KG1 (cell line): ENCODE results near the gene LRFN3.
"Not testable (repeated sequence)": the region's sequence is repeated elsewhere in the genome, so short reads cannot be mapped to it uniquely, and the experiment has no call there.

Source experiments
- DNase-seq: peaks from one replicate; lab custom pipeline; 2025; lab: John Stamatoyannopoulos, UW

The LRFN3 gene

DNA sequence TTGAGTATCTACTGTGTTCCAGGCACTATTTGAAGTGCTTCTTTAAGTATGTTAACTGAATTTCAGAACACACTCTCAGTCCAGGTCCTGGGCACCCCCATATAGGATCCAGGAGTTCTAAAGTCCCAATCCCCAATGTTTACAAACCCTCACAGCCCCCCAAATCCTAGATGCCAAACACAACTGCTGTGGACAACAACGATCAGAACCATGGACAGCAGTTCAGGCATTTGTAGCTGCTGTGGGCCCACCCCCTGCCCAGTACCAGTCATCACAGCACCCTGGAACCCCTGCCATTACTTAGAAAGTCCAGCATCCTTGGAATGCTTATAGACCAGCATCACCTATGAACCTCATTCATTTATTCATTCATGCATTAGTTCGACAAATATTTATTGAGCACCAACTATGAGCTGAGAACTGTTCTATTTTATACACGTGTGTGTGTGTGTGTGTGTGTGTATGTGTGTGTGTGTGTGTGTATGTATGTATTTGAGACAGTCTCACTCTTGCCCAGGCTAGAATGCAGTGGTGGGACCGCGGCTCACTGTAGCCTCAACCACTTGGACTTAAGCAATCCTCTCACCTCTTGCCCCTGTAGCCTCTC lies 39.5 kb downstream of the LRFN3 start:
- DNase-seq = no peak

DNA sequence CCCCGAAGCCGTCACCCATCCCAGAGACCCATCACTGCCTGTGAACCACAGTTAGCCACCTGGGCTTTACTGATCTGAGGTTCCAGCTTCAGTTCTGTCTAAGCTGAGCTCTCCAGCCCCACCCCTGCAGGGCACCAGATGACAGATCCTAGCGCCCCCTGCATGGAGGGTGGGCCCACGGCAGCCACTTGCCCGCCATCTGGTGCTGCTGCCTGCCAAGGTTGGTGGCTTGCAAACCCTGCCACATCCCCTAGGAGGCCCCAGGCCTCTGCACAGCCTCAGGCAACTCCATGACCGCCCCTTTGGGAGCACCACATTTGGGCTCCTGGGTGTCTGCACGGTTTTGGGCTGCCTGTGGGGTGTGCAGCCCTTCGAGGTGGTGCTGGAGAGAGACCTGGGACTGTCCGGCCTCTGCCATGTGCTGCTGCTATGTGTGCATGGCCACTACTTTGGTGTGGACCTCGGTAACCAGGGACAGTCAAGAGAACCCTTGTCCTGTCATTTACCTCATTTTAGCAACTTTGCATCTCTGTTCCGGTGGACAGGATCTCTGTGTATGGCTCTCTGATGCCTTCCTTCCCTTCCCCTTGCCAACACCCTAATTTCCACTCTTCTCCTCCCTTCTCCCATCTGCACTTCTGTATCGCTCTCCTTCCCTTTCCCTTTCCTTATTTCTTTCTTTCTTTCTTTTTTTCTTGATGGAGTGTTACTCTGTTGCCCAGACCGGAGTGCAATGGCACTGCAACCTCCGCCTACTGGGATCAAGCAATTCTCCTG lies 41.5 kb downstream of the LRFN3 start:
- DNase-seq = no peak

DNA sequence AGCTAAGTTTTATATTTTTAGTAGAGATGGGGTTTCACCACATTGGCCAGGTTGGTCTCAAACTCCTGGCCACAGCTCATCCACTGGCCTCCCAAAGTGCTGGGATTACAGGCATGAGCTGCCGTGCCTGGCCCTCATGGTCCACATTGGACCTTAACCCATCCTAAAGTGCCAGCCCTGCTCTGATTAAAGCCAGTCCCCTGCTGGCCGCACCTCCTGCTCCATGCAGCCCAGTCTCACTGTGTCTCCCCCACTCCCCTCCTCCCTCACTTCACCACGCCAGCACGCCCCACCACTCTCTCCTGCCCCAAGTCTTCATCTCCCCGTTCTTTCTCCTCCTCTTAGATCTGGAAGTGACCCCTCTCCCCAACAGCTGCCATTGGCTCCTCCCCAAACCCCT lies 42.1 kb downstream of the LRFN3 start:
- no peak for DNase-seq

DNA sequence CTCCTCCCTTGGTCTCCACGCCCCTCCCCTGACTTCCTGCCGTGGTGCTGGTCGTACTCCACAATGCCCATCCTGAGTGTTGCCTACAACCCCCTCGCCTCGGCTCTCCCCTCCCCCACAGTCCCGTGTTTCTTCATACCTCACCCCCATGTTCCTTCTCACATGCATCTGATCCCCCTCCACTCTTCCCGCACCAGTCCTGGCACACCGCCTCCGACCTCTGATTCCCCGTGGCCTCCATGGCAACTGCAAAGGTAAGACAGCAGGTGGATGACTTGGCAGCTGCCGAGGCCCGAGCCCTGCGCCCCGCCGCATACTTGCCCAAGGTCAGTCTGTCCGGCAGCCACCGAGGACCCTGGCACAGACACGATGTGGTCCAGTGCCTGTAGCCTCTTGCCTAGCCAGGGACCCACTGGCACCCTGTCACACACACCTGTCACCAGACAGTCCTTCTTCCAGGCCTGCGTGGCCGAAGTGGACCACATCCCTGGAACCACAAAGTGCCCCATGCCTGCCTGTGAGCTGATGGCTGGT lies 42.7 kb downstream of the LRFN3 start:
- DNase-seq = no peak

DNA sequence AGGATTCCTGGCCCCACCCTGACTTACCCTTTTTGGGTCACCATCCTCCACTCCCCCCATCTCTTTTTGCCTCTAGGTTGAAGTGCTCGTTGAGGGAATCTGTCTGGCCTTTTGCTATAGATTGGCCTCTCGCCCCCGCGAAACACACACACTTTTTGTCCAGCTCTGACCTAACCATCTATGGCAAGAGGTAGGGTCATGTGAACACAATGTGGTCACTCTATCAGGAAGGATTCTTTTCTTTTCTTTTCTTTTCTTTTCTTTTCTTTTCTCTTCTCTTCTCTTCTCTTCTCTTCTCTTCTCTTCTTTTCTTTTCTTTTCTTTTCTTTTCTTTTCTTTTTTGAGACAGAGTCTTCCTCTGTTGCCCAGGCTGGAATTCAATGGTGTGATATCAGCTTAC lies 44.8 kb downstream of the LRFN3 start:
- DNase-seq = not testable (repeated sequence)

DNA sequence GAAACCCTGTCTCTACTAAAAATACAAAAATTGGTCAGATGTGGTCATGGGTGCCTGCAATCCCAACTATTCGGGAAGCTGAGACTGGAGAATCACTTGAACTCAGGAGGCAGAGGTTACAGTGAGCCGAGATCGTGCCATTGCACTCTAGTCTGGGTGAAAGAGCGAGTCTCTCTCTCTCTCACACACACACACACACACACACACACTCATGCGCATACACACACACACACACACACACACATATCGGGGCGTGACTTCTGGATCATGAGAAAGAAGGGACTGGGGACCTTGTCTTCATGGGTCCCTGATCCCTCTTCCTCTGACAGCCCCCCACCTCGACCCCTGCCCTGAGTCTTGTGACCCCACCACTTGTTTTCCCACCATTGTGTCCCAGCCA lies 47.0 kb downstream of the LRFN3 start:
- DNase-seq = no peak

DNA sequence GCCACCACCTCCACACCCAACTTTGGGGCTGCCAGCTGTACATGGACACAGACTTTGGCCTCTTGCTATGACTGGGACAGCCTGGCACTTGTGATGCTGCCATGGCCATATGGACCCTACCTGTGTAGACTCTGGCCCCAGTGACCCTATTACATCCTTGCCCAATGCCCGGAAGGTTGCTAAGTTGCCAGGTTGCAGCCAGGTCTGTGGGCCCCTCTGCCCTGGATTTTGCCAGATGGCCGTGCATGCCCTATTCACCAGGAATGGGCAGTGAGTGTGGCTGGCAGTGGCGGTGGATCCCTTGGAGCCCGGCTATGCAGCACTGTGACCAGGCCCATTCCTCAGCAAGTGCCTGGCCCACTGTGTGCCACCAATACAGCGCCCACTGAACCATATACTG lies 49.9 kb downstream of the LRFN3 start:
- no peak for DNase-seq

DNA sequence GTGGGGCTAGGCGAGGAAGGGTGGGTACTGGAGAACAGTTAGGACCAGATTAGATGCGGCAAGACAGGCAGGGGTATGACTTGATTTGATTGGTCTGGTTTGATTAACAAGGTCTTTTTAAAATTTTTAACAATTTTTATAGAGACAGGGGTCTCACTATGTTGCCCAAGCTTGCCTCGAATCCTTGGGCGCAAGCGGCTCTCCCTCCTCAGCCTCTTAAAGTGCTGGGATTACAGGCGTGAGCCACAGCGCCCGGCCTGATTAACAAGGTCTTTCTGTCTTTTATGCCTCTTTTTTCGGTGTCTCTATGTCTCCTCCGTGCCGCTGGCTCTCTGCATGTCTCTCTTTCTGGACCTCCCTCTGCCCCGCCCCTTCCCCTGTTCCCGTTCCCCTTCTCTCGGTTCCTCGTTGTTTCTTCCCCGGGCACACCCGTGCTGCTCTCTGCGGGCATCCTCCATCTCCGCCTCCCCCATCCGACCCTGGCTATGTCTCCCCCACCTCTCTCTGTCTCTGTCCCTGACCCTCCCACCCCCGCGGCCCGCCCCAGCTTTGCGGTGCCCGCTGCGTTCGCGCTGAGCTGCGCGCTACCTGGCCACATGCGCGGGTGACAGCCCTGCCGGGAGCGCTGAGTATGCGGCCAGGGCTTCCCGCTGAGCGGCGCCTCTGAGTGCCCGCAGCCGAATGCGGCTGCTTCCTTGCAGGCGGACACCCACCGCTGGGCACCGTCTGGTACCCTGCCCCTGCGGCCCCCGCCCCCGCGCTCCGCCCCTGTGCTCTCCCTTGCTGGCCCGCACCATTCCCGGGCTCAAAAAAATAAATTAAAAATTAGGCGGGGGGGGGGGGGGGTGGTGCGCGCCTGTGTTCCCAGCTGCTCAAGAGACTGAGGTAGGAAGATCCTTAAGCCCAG lies 50.7 kb downstream of the LRFN3 start:
- DNase-seq = no peak

DNA sequence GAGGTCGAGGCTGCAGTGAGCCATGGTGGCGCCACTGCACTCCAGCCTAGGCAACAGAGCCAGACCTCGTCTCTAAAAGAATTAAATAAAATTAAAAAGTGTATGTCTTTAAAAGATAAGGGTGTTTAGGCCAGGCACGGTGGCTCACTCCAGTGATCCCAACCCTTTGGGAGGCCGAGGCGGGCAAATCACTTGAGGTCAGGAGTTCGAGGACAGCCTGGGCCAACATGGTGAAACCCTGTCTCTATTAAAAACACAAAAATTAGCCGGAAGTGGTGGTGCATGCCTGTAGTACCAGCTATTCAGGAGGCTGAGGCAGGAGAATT lies 51.4 kb downstream of the LRFN3 start:
- DNase-seq = no peak

DNA sequence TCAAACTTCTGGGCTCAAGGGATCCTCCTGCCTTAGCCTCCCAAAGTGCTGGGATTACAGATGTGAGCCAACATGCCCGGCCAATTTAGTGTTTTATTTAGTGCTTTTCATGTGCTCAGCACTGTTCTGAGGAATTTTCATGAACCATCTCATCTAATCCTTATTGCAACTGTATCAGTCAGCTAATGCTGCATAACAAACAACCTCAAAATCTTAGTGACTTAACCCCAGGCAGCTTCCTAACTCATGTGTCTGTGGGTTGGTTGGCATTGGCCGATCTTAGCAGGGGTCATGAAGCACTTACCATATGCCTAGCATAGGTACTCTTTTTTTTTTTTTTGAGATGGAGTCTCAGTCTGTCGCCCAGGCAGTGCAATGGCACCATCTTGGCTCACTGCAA lies 52.6 kb downstream of the LRFN3 start:
- no peak for DNase-seq

DNA sequence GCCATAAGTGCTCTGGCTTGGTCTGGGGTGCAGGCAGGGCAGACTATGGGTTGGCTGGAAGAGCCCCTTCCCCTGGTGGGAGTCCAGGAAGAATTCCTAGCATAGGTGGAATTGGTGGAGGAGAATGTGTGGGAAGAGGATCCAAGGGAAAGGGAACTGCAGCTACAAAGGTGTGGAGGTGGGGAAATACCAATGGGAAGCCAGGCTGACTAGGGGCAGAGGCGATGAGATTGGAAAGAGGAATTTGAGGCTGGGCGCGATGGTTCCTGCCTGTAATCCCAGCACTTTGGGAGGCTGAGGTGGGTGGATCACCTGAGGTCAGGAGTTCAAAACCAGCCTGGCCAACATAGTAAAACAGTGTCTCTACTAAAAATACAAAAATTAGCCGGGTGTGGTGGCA lies 54.0 kb downstream of the LRFN3 start:
- DNase-seq = no peak

DNA sequence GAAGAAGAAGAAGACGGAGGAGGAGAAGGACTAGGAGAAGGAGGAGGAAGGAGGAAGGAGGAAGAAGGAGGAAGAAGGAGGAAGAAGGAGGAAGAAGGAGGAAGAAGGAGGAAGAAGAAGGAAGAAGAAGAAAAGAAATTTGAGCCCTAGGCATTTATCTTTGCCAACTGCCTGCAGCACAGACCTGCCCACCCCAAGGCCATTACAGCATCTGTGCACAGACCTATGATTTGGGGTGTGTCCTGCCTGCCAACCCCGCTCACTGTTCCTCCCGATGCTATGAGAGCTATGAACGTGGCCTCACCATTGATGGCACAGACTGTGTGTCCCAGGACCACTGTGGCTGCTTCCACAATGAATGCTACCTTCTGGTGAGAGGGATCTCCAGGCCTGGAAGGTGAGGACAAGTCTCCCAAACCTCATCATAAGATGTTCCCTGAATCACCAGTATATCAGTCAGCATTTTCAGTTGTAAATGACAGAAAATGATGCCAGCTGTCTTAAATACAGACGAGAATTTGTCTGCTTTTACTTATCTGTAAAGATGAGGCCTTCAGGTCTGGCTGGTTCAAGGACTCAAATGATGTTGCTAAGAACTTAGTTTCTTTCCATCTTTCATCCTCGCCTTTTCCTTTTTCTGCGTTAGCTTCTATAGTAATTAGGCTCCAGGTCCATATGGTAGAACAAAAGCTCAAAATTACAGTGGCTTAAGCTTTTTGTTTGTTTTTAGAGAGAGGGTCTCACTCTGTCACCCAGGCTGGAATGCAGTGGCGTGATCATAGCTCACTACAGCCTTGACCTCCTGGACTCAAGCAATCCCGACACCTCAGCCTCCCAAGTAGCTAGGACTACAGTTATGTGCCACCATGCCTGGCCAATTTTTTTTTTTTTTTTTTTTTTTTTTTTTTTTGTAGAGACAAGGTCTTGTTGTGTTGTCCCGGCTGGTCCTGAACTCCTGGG lies 54.9 kb downstream of the LRFN3 start:
- no peak for DNase-seq

DNA sequence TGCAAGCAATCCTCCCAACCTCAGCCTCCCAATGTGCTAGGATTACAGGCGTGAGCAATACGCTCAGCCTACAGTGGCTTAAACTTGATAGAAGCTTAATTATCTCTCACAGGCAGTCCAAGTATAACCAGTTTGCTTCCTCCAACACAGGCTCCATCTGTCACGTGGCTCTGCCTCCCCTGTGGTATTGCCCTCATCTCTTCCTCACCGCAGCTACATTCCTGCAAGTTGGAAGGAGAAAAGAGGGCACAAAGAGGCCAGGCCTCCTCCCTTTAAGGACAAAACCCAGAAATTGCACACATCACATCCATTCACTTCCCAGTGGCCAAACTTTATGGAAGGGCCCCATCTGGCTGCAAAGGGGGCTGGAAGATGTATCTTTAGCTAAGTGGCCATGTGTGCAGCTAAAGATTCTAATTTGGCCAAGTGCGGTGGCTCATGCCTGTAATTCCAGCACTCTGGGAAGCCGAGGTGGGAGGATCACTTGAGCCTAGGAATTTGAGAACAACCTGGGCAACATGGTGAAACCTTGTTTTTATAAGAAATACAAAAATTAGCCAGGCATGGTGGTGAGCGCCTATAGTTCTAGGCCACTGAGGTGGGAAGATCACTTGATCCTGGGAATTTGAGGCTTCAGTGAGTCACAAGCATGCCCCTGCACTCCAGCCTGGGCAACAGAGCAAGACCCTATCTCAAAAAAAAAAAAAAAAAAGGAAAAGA lies 55.7 kb downstream of the LRFN3 start:
- DNase-seq = no peak

DNA sequence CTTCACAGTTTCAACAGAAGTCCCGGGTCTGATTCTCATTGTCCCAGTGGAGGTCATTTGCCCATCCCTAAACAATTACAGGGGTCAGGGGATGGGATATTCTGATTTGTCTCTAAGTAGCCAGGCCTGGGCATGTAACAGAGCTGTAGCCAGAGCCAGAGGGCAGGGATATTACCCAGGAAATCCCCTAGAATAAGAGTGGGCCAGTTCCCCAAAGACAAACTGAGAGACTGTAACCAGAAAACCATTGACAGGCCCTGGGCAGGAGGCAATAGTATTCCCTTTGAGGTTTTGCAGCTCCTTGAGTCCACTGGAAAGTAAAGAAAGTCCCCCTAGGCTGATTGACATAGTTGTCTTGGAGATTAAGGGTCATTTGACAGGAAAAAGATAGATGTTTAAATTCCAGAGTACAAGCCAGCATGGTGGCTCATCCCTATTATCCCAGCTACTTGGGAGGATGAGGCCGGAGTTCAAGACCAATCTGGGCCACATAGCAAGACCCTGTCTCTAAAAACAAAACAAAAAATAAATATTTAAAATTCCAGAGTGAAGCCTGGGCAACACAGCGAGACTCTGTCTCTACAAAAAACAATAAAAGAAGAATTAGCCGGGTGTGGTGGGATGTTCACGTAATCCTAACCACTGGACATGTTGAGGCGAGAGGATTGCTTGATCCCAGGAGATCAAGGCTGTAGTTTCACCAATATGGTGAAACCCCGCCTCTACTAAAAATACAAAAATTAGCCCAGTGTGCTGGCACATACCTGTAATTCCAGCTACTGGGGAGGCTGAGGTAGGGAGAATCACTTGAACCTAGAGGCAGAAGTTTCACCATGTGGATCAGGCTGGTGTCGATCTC lies 57.0 kb downstream of the LRFN3 start:
- no peak for DNase-seq

DNA sequence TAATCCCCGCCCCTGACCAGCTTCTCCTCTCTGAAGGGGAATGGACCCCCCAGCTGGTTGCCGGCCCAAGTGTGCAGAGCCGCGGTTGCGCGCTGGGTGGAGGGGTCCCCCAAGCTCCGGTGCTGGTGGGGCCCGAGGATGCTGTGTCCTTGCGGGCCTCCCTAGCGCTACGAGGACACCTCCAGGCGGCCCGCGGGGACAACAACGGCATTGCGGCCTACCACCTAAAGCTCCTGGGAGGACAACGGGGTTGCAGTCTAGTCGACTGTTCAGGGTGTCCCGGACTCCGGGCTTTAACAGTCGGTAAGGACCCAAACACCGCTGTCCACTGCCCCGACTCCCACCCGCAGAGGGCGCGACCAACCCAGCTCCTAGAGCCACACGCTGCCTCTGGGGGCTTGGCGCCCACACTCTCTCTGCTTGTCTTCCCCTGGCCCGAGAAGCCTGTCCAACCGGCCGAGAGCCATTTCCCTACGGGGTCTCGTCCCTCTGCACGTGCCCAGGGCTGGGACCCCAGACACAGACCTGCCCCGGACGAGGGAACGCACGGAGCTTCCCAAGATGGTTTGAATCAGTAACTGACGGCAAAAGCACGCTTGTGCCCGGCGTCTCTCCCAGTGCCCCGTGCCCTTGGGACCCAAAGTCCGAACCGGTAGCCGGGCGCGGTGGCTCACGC lies 57.9 kb downstream of the LRFN3 start:
- DNase-seq = no peak
